Stimulated activated CD8-positive, alpha-beta memory T cell treated with anti-CD3 and anti-CD28 coated beads, Interleukin-12 subunit alpha, Interleukin-12 subunit beta, amount 100 ng/mL, for 24 hours (primary cell): ENCODE data around the gene RPL32.

Experiments used
- DNase-seq: peaks from one replicate; pipeline ENCODE4 v3.0.0-alpha.2; 2020; ENCODE audit errors: extremely low read depth

The RPL32 gene

GRCh38 chr3:12832350-12833221 lies 8.8 kb downstream of the RPL32 start:
- DNase-seq: no peak

DNA sequence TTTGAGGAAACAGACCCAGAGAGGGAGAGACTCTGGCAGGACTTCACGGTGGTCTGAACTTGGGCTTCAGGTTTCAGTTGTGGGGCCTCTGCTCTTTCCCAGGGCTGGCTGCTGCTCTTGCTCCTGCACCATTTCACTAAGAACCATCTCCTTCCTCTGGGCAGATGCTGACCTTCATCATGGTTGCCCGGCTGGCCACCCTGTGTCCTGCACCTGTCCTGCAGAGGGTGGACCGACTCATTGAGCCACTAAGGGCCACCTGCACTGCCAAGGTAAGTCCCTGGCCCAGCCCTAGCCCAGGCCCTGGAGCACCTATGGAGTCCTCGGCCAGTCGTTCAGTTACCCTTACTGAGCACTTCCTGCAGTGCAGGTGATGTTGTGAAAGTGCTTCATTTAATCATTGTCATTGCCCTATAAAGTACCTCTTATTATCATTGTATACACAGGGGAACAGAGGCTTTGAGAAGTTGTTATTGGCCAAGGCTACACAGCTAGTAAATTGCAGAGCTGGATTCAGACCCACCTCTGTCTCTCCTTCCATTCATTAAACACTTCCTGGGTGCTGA lies 10.0 kb downstream of the RPL32 start:
- DNase-seq: no peak

DNA sequence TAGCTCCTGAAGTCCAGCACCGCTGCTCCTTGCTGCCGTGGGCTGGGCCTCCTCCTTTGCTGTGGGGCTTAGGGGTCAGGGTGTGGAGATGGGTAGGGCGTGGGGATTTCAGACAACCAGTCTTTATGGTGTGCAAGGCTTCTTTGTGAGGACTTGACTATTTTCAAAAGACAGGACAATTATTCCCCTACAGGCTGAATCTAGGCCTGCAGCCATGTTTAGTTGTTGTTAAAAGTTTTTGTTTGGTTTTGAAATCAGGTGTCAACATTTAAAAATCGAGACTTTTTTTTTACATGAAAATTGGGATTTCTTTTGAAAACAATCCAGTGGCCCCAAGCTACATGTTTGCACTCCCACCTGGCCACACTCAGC lies 10.6 kb downstream of the RPL32 start:
- no peak for DNase-seq

DNA sequence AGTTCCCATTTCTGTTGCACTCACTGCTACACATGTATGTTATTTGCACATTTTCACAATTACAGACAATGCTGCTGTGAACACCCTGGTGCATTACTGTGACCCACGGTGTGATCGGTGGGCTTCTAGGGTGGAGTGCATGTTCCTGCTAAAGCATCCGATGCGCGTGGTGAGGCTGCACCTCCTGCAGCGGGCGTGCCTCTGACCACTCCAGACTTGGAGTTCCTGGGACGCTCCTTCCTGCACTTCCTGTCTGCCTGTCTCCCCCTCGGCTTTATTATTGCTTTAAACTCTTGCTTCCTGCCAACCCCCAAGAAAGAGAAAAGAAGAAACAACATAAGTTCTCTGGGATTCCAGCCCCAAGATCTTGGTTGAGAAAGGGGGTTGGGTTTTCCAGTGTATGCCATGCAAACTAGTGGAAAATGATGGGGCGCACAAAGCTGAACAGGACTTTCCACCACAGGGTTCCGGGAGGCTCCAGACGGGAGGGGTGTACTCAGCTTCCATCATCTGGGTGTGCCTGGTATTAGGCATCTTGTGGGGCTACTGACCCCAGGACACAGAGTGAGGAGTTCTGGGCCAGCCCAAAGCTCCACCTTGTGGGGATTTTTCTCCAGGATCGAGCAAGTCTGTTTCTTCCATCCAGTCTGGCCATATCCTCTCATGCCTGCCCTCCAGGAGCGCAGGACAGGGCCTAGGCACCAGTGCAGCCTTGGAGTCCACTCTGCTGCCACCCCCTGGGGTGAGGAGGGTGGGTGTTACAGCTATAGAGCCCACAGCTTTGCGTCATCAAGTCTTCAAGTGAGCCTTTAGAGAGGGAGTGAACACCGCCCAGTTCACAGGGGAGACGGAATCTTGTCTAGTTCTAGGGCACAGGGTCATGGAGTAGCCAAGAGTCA lies 11.2 kb downstream of the RPL32 start:
- DNase-seq: no peak

DNA sequence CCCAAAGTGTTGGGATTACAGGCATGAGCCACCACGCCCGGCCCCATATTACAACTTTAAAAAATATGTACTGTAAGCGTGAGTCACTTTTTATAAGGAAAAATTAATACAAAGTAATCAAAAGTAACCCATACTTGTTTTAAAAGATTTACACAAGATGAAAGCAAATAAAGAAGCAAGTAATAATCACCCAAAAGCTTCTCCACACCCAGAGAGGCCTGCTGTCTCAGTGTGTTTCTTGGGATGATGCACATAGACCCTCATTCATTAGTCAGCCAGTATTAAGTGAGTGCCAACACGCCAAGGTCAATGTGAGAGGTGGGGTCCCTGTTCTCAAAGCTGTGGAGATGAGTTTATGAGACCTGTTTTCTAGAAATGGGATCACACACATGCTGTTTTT lies 12.0 kb downstream of the RPL32 start:
- DNase-seq: no peak

DNA sequence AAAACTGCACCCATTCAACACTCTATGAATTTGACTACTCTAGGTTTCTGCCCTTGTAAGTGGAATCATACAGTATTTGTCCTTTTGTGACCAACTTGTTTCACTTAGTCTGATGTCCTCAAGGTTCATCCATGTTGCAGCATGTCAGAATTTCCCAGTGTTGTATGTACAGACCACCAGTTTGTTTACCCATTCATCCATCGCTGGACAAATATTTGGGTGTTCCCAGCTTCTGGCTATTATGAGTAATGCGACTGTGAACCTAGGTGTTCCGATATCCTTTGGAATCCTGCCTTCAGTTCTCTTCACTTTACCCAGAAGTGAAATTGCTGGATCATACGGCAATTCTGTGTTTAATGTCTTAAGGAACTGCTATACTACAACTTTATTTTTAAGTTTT lies 12.6 kb downstream of the RPL32 start:
- no peak for DNase-seq

GRCh38 chr3:12825156-12825555 lies 16.2 kb downstream of the RPL32 start:
- no peak for DNase-seq

DNA sequence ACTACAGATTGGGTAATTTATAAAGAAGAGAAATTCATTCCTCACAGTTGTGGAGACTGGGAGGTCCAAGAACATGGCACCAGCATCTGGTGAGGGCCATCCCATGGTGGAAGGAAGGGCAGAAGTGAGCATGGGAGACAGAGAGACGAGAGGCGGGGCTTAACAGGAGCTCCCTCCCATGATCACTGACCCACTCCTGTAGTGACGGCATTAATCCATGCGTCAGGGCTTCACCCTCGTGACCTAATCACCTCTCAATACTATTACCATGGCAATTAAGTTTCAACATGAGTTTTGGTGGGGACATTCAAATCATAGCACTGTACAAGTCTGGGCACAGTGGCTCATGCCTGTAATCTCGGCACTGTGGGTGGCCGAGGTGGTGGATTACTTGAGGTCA lies 17.1 kb downstream of the RPL32 start:
- no peak for DNase-seq

GRCh38 chr3:12822725-12823373 lies 18.5 kb downstream of the RPL32 start:
- DNase-seq: no peak

DNA sequence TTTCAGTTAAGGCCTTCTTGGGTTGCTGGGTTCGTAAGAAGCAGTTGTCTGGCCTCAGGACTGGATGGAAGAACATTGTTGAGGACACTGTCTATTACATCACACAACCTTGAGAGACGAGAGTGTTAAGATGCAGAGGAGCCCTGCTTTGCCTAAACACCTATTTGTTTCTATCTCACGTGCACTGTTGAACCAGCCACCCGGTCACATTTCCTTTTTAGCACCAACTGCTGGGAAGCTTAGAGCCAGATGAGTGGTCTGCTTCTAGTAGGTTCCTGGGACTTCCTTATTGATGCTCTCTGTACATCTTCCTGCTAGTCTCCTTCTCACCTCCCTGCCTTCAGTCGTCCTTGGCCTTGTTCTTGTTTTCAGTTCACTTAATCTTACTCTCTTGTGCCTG lies 22.6 kb downstream of the RPL32 start:
- DNase-seq: no peak

GRCh38 chr3:12818273-12818672 lies 23.1 kb downstream of the RPL32 start:
- DNase-seq: no peak

DNA sequence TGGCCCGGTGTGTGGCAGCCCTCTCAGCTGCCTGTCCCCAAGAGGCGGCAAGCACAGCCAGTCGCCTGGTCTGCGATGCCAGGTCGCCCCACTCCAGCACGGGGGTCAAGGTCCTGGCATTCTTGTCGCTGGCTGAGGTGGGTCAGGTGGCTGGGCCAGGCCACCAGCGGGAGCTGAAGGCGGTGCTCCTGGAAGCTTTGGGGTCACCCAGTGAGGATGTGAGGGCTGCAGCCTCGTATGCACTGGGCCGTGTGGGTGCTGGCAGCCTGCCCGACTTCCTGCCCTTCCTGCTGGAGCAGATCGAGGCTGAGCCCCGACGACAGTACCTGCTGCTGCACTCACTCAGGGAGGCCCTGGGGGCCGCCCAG lies 24.0 kb downstream of the RPL32 start:
- no peak for DNase-seq

GRCh38 chr3:12816521-12817342 lies 24.6 kb downstream of the RPL32 start:
- DNase-seq: no peak

DNA sequence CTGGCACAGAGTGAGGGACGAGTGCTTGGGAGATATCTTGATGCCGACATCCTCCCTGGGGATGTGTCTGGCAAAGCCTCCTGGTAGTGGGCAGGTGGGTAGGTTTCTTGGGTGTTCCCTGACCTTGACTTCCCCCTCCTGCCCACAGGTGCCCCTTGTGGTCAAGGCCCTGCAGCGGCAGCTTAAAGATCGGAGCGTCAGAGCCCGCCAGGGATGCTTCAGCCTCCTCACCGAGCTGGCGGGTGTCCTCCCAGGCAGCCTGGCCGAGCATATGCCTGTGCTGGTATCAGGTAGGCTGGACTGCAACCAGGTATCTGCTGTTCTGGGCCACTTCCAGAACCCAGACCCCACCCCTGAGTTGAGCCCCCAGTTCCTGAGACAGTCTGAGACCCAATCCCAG lies 25.6 kb downstream of the RPL32 start:
- no peak for DNase-seq

- no peak for DNase-seq
Observed at GRCh38 chr3:12815078-12815477, 26.3 kb downstream of the RPL32 start.

DNA sequence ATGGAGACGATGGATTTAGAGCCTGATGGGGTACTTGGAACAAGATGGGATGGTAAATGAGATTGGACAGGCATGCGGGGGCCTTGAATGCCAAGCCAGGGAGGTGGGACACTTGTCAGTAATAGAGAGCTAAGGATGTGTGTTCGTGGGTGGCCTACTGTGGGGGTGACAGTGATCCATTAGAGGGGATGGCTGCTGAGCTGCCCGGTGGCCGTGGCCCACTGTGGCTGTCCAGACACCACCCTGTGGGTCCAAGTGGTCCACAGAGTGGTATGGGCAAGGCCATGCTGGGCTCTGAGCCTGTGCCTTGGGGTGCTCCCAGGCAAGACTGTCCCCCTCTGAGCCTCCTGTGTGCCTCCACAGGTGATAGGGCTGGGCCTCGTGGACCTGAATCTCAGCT lies 27.4 kb downstream of the RPL32 start:
- no peak for DNase-seq

DNA sequence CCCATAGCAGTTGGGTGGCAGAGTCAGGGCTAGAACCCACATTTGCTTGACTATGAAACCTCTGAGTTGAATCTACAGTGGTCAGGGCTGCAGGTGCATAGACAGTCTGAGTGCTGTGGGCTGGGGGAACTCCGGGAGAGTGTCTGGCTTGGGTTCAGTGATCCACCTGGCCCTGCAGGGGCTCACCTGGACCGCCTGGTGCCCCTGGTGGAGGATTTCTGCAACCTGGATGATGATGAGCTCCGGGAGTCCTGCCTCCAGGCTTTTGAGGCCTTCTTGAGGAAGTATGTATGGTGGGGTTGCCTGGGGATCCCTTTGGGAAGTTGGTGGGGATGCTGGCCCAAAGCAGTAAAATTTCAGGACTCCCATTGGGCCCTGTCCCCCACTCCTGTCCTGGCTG lies 28.6 kb downstream of the RPL32 start:
- no peak for DNase-seq

DNA sequence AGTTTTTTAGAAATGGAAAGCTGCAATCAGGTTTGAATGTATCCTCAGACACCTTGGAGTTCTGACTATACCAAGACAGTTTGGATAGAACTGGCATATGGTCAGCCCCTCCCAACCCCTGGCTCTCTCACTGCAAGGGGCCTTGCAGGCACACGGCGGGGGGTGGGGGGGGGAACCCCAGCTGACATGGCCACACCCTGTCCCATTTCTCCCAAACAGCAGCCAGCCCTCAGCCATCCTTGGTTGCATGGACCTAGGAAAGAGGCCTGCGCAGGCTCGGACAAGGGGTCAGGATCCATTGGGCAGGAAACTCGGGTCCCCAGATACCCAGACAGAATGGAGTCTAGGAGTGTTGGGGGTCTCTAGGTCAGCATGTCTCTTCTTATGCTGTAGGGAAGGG lies 30.4 kb downstream of the RPL32 start:
- DNase-seq: no peak

GRCh38 chr3:12810013-12810780 lies 31.2 kb downstream of the RPL32 start:
- DNase-seq: peak; percentile 91

GRCh38 chr3:12809435-12809834 lies 31.9 kb downstream of the RPL32 start:
- DNase-seq: no peak

- DNase-seq: no peak
Observed at GRCh38 chr3:12809001-12809400, 32.4 kb downstream of the RPL32 start.
